GM18907 (cell line): ENCODE measurements around the gene EPN3.

Source experiments
- ATAC-seq: cut with Tn5 transposase; IDR thresholded peaks from one replicate; pipeline ENCODE4 v1.9.1; 2021; ENCODE audit warnings: mild to moderate bottlenecking, moderate library complexity; ENCODE audit not compliant: unreplicated experiment

The EPN3 gene

DNA sequence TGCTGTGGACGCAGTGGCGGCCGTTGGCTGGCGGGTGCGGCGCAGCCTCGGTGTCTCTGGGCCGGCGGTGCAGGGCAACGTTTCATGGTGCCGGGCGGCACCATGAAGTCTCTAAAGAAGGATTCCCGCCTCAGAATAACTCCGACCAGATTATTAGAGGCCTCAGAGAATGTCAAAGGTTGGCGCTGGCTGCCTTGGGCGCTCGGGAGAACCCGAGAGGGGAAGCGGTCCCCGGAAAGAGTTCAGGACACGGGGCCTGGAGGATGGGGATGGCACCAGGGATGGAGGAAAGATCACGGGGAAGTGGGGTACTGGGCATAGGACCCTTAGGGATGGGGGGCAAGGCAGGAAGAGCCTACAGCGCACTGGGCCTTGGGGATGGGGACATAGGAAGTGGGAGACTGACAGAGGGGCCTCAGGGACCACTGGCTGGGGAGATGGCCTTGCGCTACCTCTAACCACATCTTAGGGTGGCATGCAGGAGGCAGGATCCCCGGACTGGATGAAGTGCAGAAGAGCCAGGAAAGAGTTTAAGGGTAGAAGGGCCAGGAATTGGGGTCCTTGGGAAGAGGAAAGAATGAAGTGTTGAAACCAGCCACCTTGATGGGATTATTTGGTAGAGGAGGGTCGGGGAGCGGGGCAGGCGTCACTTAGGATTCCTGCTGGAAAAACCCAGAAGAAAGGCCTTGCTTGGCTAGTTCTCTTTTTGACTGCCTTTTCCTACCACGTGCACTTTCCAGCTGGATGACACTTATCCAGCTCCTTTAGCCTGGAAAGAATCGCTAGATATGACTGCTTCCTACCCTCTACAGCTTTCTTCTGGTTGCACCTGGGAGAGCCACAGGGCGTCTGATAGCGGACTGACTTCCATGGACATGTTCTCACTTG, 23.7 kb upstream of the EPN3 start:
- no peak for ATAC-seq

DNA sequence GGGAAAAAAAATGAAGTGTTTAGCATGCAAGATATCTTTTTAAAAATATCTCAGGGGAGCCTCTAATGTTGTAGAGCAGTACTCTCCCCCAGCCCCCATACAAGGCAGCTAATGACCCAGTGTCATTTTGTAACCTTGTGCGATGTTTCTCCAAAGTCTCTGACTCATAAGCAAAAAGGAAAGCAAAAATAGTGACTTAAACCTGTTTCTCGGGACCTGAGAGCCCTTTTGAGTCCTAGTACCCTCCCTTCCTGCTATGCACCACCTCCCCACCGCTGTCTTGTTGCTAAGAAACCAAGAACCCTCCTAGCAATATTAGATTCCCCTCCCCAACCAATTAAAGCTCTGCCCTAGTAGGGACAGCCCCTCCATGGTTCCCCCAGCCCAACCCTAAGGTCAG, 21.5 kb upstream of the EPN3 start:
- peak; percentile 81 for ATAC-seq

DNA sequence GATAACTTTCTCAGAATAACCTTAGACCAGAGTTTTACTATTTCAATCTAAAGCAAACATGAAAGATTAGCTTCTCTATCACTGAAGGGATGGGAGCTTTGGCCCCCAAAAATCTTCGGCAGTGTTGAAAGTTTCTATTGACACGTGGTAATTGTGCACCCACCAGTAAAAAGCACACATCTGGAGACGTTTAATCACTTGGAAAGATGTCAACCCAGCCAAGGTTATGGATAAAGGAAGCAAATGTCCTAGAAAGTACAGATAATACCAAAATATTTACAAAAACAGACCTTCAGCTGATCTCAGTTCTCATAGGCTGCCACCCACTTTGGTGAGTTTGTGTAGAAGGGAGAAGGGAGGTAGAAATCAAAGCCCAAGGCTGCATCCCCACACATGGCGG, 19.0 kb upstream of the EPN3 start:
- no peak for ATAC-seq

DNA sequence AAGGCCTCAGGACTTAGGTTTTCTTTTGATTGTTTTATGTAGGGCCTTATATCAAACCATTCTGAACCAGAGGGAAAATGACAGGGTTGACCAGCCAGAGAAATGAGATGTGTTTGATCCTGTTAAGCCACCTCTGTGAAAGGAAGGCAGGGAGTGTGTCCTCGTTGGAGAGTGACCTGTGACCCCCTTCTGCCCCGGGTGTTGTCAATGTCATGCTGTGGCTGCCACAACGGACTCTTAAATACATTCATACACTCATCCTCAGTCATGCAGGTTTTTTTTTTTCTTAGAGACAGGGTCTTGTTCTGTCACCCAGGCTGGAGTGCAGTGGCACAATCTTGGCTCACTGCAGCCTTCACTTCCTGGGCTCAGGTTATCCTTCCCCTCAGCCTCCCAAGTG, 18.1 kb upstream of the EPN3 start:
- ATAC-seq: no peak

GRCh38 chr17:50514936-50515702, 17.4 kb upstream of the EPN3 start:
- no peak for ATAC-seq

GRCh38 chr17:50517011-50517410, 15.5 kb upstream of the EPN3 start:
- ATAC-seq: no peak

- ATAC-seq: no peak
These were observed 14.8 kb upstream of the EPN3 start for GRCh38 chr17:50517504-50518383.

DNA sequence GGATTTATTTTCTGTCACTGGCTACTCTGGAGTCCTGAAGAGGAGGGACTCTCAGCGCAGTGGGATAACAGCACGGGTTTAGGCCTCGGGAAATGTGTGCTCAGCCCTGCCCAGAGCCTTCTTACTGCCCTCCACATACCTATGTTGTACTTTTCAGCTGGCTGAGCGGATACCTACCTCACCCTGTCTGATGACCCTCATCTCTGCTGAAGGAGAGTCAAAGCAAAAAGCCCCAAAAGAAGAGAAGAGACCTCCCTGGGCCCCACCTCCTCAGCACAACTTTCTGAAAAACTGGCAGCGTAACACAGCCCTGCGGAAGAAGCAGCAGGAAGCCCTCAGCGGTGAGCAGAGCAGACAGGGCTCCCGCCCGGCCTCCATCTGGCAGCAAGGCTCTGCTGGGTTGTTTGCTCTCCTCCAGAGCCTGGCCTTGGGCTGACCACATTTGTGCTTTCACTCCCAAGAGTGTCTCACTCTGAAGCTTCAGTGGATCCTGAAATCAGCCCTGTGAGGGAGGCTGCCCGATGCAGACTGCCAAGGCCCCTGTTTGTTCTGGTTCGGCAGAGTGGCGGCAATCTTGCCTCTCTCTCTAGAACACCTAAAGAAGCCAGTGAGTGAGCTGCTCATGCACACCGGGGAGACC, 14.0 kb upstream of the EPN3 start:
- ATAC-seq: no peak

- ATAC-seq: no peak
These were observed 13.2 kb upstream of the EPN3 start for GRCh38 chr17:50519141-50519834.

- ATAC-seq: no peak
These were observed 12.1 kb upstream of the EPN3 start for GRCh38 chr17:50520483-50520882.

- ATAC-seq: no peak
These were observed 11.0 kb upstream of the EPN3 start for GRCh38 chr17:50521514-50521913.

GRCh38 chr17:50522766-50523165, 9.8 kb upstream of the EPN3 start:
- ATAC-seq: no peak

GRCh38 chr17:50523208-50523607, 9.3 kb upstream of the EPN3 start:
- no peak for ATAC-seq

- no peak for ATAC-seq
These were observed 7.7 kb upstream of the EPN3 start for GRCh38 chr17:50524838-50525237.

GRCh38 chr17:50527155-50527762, 5.3 kb upstream of the EPN3 start:
- ATAC-seq: no peak

GRCh38 chr17:50527949-50528474, 4.5 kb upstream of the EPN3 start:
- no peak for ATAC-seq

DNA sequence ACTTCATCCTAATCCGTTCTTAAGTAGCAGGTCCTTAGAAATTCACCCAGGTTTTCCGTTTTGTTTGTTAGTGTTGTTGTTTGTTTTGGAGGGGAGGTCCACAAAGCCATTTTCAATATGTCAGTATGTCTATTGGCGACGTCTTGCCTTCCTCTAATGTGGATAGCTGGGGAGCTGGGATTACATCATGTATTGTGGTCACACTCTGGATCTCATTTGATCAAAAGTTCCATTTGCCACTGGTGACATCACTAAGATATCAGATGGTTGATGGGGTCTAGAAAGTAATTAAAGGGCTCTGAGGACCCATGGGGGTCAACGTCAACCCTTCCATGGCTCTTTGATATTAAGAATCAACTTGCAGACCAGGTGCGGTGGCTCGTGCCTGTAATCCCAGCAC, 2.7 kb upstream of the EPN3 start:
- no peak for ATAC-seq

DNA sequence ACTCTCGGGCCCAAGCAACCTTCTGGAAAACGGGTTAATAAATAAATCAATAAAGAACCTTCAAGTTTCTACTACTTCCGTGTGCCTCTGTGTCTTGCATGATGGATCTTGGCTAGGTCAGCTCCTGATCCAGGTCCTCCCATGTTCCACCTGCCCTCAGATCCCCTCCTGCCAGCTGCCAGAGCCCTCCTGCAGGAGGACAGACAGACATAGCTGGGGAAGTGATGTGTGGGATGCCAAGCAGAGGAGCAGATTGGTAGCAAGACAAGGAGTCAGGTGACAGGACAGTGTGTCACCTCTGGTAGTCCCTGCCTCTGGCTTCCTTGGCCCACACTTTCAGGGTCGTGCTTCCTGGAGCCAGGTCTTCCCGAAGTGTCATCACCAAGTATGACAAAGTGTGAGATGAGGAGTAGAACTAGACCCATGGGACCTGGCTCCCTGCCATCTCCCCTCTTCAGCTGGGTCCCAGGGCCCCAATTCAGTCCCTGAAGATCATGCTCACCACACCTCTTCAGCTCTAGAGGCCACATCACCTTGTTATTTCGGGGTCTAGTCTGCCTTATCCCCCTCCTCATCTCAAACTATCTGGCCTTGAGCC, 1.0 kb upstream of the EPN3 start:
- no peak for ATAC-seq

DNA sequence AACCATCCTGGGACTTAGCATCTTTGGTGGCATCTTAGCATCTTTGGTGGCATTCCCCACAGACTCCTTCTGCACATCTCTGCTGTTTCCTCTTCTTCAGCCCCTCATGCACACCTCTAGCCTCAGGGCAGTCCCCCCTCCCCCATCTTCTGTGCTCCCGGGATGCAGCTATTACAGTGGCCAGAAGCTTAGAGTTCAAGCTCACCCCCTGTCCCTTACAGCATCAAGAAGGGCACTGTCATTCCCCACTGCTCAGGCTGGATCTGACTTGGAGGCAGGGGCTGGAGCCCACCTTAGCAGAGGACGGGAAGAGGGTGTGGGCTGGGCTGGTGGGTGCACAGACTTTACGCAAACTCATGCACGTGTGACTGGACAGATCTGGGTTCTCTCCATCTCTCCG, 650 bp downstream of the EPN3 start:
- no peak for ATAC-seq
